Testis (tissue), 2 donors: Measurements from ENCODE around the gene MYRF.

Source experiments
- POLR2A ChIP-seq: fragments of 450-650 bp; IDR thresholded peaks from one replicate; pipeline ENCODE4 v1.6.1; 2017; ENCODE audit warnings: antibody characterized with exemption, mild to moderate bottlenecking, moderate library complexity
- TF ChIP-seq, protein P1 (sequence below), 3 experiments: fragments of 450-650 bp in 2 of 3; fragments of 200-600 bp in 1 of 3; sonication (generic) in 1 of 3; IDR thresholded peaks; one replicate each; pipeline ENCODE4 v1.5.1; 2016 to 2019; ENCODE audit warnings: antibody characterized with exemption in 3 of 3, mild to moderate bottlenecking in 2 of 3, moderate library complexity in 1 of 3

DNA sequence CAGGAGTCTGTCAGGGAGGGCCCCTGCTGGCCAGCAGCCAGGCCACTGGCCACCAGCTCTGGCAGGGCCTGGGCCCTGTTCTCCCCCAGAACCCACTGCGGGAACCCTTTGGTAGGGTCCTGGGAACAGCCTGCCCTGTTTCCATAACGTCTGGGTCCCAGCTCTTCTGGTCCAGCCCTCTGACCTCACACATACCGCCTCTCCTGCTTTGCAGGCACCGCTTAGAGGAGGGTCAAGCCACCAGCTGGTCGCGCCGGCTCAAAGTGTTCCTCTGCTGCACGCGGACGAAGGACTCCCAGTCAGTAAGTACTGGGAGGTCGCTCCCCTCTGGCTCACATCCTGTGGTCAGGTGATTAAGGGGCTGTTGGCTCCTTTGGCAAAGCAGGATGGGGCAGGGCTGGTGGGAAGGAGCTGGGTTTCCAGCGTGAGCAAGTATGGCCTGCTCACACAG is 26.6 kb upstream of the MYRF start:
- TF ChIP-seq, protein P1, sequence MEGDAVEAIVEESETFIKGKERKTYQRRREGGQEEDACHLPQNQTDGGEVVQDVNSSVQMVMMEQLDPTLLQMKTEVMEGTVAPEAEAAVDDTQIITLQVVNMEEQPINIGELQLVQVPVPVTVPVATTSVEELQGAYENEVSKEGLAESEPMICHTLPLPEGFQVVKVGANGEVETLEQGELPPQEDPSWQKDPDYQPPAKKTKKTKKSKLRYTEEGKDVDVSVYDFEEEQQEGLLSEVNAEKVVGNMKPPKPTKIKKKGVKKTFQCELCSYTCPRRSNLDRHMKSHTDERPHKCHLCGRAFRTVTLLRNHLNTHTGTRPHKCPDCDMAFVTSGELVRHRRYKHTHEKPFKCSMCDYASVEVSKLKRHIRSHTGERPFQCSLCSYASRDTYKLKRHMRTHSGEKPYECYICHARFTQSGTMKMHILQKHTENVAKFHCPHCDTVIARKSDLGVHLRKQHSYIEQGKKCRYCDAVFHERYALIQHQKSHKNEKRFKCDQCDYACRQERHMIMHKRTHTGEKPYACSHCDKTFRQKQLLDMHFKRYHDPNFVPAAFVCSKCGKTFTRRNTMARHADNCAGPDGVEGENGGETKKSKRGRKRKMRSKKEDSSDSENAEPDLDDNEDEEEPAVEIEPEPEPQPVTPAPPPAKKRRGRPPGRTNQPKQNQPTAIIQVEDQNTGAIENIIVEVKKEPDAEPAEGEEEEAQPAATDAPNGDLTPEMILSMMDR (IDR thresholded peaks at IDR 0.05): no peak
- TF ChIP-seq POLR2A: no peak
